DMS153 (cell line): Measurements from ENCODE around the gene GALK2.

Experiments
- DNase-seq: peaks from one replicate; lab custom pipeline; 2025; lab: John Stamatoyannopoulos, UW

Gene GALK2

GRCh38 chr15:49169880-49170597, at the start of gene GALK2:
GALK2 (plus strand) TSS chr15:49170247; CDS start chr15:49170323, 76 bp downstream.
- peak; percentile 81 for DNase-seq

- DNase-seq = no peak
These were observed 49.2 kb upstream of the GALK2 start for GRCh38 chr15:49120832-49121231.

DNA sequence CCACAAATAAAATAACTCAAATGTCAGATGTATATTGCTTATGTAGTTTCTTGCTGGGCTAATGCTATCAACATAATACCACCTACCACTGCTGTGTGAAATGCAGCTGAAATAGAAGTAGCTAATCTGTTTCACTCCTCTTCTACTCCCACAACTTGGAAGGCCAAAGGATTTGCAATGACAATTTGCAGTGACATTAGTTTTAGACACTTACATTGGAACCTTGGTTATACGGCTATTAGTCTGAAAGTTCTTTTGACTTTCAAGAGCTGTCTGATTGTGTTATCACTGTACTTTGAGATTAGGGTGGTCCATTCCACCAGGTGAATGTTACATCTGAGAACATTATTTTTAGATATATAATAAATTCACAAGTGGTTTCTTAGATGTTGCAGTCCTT, 48.1 kb upstream of the GALK2 start:
- DNase-seq = no peak

DNA sequence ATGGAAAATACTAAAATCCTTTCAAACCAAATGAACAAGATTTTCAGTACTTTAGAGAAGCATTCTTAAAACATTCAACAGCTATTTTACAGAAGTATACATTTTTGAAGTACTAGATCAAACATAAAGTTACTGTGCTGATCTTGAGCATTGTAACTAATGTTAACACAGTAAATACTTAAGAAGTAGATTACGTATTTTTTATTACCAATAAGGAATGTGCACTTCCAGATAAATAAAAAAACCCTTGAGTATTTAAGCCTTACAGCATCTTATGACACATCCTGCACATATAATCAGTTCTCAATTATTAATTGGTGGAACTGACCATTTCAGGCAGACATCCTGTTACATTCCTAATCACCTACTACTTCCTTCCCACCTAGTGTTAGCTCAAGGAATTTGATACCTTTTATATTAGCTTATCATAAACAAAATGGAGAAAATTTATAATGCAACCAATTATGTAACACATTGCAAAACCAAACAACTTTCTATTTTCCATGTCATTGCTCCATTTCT, 47.4 kb upstream of the GALK2 start:
- no peak for DNase-seq

GRCh38 chr15:49124371-49124770, 45.7 kb upstream of the GALK2 start:
- DNase-seq = no peak

DNA sequence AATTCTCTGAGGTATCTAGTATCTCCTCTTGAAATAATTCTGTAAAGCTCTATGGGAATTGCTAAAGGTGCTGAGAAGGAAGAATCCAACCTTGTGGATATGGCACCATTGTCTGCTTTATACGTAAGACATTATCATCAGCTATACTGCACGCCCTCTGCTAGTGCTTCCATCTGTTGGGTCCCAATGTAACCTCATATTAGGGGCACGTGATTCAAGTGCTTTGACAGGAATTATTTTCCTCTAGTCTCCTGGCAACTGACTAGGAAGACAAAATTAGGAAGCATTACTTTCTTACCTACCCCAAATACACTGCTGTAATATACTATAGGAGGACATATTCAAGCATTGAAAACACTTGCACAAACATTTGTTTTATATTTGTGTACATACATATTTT, 38.6 kb upstream of the GALK2 start:
- no peak for DNase-seq

DNA sequence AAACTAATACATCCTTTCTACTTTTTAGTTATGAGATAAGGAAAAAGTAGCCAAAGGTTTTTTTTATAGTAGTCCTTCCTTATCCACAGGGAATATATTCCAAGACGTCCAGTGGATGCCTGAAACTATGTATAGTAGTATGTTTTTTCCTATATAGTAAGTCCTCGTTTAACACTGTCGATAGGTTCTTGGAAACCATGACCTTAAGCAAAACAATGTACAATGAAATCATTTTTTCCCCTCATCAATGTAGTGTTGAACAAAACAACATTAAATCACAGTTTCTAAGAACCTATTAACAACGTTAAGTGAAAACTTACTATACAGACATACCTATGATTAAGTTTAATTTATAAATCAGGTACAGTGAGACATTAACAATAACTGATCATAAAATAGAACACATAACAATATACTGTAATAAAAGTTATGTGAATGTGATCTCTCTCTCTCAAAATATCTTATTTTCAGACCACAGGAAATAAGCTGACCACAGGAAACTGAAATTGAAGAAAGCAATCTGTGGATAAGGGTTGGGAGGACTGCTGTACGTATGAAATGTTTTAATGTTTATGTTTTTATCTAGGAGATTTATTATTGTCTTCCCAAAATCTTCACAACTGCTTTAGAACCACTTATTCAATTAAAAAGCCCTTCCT, 35.2 kb upstream of the GALK2 start:
- DNase-seq = no peak

- DNase-seq = no peak
These were observed 34.6 kb upstream of the GALK2 start for GRCh38 chr15:49135342-49135857.

DNA sequence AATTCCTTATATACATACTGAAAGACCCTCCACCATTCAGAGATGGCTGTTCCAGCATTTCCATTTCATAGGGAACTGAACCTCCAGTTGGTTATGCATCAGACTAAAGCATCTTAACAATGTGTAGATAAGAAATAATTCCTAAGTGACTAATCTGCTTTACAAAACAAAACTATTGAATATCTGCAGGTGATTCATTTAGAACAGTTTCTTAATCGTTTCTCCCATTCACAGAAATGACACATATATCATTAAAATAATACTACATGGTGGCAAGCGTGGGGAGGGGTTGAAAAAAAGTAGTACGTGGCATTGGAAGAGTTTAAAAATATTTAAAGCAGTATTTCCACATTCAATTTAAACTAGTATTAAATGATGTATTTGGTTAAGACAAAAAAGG, 34.1 kb upstream of the GALK2 start:
- no peak for DNase-seq

GRCh38 chr15:49137861-49138260, 32.2 kb upstream of the GALK2 start:
- no peak for DNase-seq

- DNase-seq = peak; percentile 0
These were observed 24.1 kb upstream of the GALK2 start for GRCh38 chr15:49145651-49146609.

- DNase-seq = no peak
These were observed 21.7 kb upstream of the GALK2 start for GRCh38 chr15:49148298-49148697.

DNA sequence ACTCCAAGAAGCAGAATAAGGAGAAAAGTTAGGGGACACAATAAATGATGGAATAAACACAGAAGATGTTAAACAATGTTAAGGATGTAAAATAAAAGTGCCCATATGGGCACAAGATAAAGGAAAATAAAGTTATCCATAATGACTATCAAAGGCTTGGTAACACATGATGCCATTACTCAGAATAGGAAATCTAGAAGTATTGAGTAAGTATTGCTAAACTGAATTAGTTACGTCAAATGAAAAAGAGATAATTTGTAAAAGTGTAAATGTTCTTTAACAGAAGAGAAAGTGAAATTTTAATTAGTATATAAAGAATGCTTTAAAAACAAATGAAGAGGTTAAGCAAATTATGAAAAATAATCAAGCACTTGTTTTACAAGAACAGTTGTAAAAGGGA, 21.3 kb upstream of the GALK2 start:
- DNase-seq = no peak

DNA sequence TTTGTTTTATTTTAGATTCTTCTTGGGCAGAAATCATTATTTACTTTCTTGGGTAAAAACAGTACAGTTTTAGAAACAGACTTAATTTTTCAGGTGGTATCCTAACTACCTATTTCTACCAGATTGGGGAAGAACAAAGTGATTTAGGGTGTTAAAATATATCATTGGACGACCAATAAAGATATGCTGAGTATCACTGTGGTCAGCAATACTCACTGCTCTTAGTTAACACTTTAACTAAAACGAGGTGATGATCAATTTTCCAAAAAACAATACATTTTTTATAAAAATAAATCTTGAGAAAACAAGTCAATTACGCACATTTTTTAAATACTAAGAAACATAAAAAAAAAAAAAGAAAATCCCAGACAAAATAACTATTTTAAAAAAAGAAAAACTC, 18.2 kb upstream of the GALK2 start:
- no peak for DNase-seq

GRCh38 chr15:49152552-49153312, 17.3 kb upstream of the GALK2 start:
- no peak for DNase-seq

DNA sequence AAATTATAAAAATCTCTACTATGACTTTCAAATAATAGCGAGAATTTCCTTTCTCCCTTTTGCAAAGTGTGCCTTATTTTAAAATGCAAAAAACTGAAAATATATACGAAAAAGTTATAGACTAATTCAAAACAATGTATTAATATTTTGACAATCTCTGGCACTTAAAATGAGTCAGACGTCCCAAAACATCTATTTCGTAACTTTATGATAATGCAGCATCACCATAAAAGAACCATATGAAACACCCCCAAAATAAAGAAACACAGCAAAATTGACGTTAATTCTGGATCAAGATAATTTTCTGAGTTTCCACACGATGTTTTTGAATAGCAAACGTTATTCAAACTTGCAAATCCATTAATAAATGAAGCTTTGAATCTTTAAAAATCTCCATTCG, 15.7 kb upstream of the GALK2 start:
- DNase-seq = no peak

DNA sequence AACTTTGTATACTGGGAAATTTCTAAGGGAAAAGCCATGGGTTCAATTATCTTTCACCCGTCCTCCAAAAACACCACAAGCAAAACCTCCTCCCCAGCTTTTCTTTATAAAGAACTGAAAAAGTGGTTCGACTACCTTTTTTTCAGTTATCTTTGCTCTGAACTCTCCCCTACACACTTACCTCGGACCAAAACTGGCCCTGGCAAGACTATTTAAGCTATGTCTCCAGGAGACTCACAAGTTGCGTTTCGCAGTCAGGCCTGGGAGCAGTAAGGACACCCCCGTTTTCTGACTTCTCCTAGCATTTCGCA, 15.3 kb upstream of the GALK2 start:
- DNase-seq = no peak

GRCh38 chr15:49155110-49155833, 14.8 kb upstream of the GALK2 start, which contains the start of gene COPS2:
COPS2 (minus strand) TSS chr15:49155599; CDS start chr15:49155578, 21 bp downstream.
- DNase-seq = peak; percentile 88

GRCh38 chr15:49155834-49156627, 14.0 kb upstream of the GALK2 start:
- no peak for DNase-seq

- DNase-seq = no peak
These were observed 6.4 kb upstream of the GALK2 start for GRCh38 chr15:49163678-49164077.
